DND-41 (cell line): Measurements from ENCODE around the gene C11orf71.

Experiments used
- ATAC-seq: fragments of 200-7000 bp; cut with Tn5 transposase; 3 replicates; pipeline ENCODE4 v1.9.1; 2021; ENCODE audit warnings: low read depth; ENCODE audit not compliant: insufficient read depth
- DNase-seq: peaks from one replicate; pipeline ENCODE4 v3.0.0-alpha.2; 2020
- H2AFZ ChIP-seq: 2 replicates; pipeline ENCODE4 v1.6.0; 2012; ENCODE audit warnings: low read depth, low read length
- H3K27ac ChIP-seq: 2 replicates; pipeline ENCODE4 v1.5.1; 2012; ENCODE audit warnings: low read length, inconsistent platforms
- H3K27me3 ChIP-seq: fragments of 200-600 bp; sonication (generic); 2 replicates; pipeline ENCODE4 v1.6.0; 2012; ENCODE audit warnings: low read length, mild to moderate bottlenecking, inconsistent platforms; ENCODE audit not compliant: insufficient read depth, poor library complexity
- H3K36me3 ChIP-seq: 2 replicates; pipeline ENCODE4 v1.5.1; 2012; ENCODE audit warnings: low read length, inconsistent platforms; ENCODE audit not compliant: insufficient read depth
- H3K4me1 ChIP-seq: 2 replicates; pipeline ENCODE4 v1.5.1; 2012; ENCODE audit warnings: mild to moderate bottlenecking, low read length; ENCODE audit not compliant: insufficient read depth
- H3K4me2 ChIP-seq: 2 replicates; pipeline ENCODE4 v1.6.0; 2012; ENCODE audit warnings: mild to moderate bottlenecking, moderate library complexity, low read length, inconsistent platforms; ENCODE audit not compliant: insufficient read depth
- H3K4me3 ChIP-seq, 2 experiments: fragments of 200-600 bp in 1 of 2; shearing (Covaris generic) in 1 of 2; 2 replicates each; pipeline ENCODE4 v1.5.1; 2012 to 2016; ENCODE audit warnings: inconsistent platforms in 2 of 2, low read length in 2 of 2, mild to moderate bottlenecking in 2 of 2, low read depth in 1 of 2, moderate library complexity in 1 of 2
- H3K79me2 ChIP-seq: 2 replicates; pipeline ENCODE4 v1.6.0; 2012; ENCODE audit warnings: low read length, inconsistent platforms; ENCODE audit not compliant: insufficient read depth
- H3K9ac ChIP-seq: 2 replicates; pipeline ENCODE4 v1.6.0; 2012; ENCODE audit warnings: low read depth, mild to moderate bottlenecking, inconsistent platforms, low read length, moderate library complexity
- H3K9me3 ChIP-seq: 2 replicates; pipeline ENCODE4 v1.5.1; 2012; ENCODE audit warnings: low read length, moderate library complexity, mild to moderate bottlenecking, inconsistent platforms; ENCODE audit not compliant: insufficient read depth, severe bottlenecking
- H4K20me1 ChIP-seq: 2 replicates; pipeline ENCODE4 v1.6.0; 2012; ENCODE audit warnings: low read length; ENCODE audit not compliant: insufficient read depth
- EZH2 ChIP-seq: IDR thresholded peaks from 3 replicates; pipeline ENCODE4 v1.6.1; 2012; ENCODE audit warnings: borderline replicate concordance, low read depth, mild to moderate bottlenecking, moderate library complexity, low read length, inconsistent platforms; ENCODE audit not compliant: severe bottlenecking
- TF ChIP-seq, protein P1 (sequence below): IDR thresholded peaks from 2 replicates; pipeline ENCODE4 v1.5.1; 2012; ENCODE audit warnings: borderline replicate concordance, low read length, moderate library complexity, mild to moderate bottlenecking; ENCODE audit not compliant: poor library complexity, severe bottlenecking; ENCODE audit errors: extremely low read depth

C11orf71 gene

DNA sequence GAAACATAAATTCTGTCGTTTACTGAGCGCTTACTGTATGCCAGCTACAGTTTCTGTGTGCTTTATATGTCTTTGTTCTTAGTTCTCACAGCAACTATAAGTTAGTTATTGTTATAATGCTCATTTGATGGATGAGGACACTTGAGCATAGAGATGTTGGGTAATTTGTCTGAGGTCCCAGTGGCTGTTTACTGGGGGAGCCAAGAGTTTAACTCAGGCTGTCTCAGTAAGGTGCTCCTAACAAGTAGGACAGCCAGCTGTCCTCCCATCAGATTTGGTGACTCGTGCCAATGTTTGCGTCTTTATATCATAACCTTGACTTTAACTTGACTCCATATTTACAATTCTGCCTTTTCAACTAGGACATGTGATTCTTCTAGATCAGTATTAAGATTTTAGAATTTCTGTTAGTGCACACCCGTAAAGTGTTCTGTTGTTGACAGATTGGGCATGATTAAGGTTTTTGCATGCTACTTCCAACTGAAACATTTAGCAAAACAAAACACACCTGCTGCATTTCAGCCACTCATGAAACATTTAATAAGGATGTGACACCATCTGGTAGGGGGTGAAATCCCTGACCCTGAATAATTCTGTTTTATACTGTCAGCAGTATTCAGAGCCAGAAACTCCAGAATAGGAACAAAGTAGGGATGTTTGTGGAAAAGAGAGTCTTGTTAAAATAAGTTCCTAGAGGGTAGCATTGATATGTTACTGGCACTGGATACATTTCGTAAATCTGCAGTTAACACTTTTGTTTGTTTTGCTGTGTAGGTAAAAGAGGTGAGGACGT lies 40.9 kb upstream of the C11orf71 start:
- Histone ChIP-seq H3K27ac (no peak overlapping the region), H3K4me2 (peak overlapping the region; percentile 74), H3K4me3 (peak overlapping the region in 1 of 2 experiments; percentile 27; a peak in 1 of 4 replicates), H2AFZ (no peak overlapping the region), H3K9ac (no peak overlapping the region), H3K79me2 (peaks cover 57% of the 10 kb centered on the region), H3K27me3 (no peaks in the 10 kb centered on the region), H3K36me3 (peaks cover 23% of the 10 kb centered on the region), H3K9me3 (no peaks in the 10 kb centered on the region), H4K20me1 (no peaks in the 10 kb centered on the region), H3K4me1 (peaks cover 37% of the 10 kb centered on the region)
- TF ChIP-seq EZH2, result no peak
- TF ChIP-seq, protein P1, sequence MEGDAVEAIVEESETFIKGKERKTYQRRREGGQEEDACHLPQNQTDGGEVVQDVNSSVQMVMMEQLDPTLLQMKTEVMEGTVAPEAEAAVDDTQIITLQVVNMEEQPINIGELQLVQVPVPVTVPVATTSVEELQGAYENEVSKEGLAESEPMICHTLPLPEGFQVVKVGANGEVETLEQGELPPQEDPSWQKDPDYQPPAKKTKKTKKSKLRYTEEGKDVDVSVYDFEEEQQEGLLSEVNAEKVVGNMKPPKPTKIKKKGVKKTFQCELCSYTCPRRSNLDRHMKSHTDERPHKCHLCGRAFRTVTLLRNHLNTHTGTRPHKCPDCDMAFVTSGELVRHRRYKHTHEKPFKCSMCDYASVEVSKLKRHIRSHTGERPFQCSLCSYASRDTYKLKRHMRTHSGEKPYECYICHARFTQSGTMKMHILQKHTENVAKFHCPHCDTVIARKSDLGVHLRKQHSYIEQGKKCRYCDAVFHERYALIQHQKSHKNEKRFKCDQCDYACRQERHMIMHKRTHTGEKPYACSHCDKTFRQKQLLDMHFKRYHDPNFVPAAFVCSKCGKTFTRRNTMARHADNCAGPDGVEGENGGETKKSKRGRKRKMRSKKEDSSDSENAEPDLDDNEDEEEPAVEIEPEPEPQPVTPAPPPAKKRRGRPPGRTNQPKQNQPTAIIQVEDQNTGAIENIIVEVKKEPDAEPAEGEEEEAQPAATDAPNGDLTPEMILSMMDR, result no peak
- no peak for ATAC-seq
- DNase-seq, result no peak

DNA sequence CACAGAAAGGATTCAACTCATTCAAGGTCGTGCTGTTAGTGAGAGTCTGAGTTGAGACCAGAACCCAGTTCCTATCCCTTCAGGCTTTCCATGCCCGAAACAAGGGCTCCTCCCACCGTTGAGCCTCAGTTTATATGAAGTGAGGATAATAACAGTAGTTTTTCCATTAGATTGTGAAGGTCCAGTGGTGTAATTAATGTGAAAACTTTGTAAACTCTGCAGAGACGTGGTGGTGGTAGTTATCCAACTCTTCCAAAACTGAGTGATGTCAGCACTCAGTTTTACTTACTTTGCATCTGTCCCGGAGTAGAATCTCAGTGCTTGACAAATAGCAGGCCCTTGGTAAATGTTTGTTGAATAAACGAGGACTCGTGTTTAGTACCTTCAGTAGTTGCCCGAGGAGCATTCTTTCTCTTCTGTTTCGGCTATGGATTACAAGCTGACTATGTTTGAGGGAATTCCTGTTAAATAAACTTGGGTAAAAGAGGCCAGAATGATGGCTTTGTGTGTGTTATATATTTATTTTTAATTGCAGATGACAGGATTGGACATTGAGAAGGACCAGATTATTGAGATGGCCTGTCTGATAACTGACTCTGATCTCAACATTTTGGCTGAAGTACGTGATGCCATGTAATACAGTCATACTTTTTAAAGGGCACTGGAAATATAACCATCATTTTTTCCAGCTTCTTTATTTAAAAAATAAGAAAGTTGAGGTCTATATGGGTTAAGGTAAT lies 40.0 kb upstream of the C11orf71 start:
- H3K4me2 ChIP-seq, result peak overlapping the region; percentile 74
- TF ChIP-seq, protein P1, result no peak
- no peak for TF ChIP-seq EZH2
- H3K79me2 ChIP-seq, result peaks cover 53% of the 10 kb centered on the region

DNA sequence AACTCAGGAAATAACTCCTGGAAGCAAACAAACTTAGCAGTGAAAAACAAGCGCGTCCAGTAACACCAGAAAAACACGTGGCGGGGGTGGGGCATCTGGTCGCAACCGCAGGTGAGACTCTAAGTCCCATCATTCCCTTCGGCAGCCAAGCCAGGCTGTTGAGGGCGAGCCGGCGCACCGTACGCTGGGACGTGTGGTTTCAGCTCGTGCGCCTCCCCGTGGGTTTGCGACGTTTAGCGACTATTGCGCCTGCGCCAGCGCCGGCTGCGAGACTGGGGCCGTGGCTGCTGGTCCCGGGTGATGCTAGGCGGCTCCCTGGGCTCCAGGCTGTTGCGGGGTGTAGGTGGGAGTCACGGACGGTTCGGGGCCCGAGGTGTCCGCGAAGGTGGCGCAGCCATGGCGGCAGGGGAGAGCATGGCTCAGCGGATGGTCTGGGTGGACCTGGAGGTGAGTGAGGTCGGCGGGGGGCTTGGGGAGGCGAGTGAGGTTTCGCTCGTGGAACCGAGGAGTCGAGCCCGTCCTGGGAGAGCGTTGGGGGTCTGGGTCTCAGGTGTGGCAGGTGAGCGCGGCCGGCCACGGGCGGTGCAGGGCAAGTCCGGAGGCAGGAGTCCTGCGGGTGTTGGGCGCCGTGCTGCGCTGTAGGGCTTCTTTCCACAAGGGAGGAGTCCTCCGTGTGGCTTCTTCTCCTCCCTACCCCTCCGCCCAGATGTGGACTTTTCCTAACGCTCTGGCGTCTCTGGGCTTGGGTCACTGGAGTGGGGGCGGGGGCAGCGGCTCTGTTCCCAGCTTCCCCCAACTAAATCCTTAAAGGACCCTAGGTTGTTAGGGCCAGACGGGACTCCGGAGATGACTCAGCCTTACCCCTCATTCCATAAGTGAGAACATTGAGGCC lies 39.2 kb upstream of the C11orf71 start, which contains the start of gene REXO2:
Gene REXO2, plus strand, starts transcription at position 239 of the 892 bp plus-strand sequence. Its CDS starts 62 bp downstream, at position 301.
- ATAC-seq, result peak; percentile 98
- H4K20me1 ChIP-seq, result no peaks in the 10 kb centered on the region
- peak within 1 kb of the TSS; percentile 97 for H2AFZ ChIP-seq
- peak within 1 kb of the TSS; percentile 74 for H3K9ac ChIP-seq
- DNase-seq, result peak; percentile 95
- peaks cover 37% of the 10 kb centered on the region for H3K4me1 ChIP-seq
- peak within 1 kb of the TSS; percentile 75 for H3K27ac ChIP-seq
- H3K9me3 ChIP-seq, result no peaks in the 10 kb centered on the region
- H3K4me2 ChIP-seq, result peak within 1 kb of the TSS; percentile 74
- H3K27me3 ChIP-seq, result no peaks in the 10 kb centered on the region
- TF ChIP-seq, protein P1, result peak; percentile 39
- TF ChIP-seq EZH2, result no peak
- peaks cover 11% of the 10 kb centered on the region for H3K36me3 ChIP-seq
- peaks cover 50% of the 10 kb centered on the region for H3K79me2 ChIP-seq
- peak within 1 kb of the TSS; percentile 70 to 96 for H3K4me3 ChIP-seq

More for the DNA sequence above, 40.0 kb upstream of the C11orf71 start:
- peak overlapping the region; percentile 74 for H3K9ac ChIP-seq
- H2AFZ ChIP-seq, result peak overlapping the region; percentile 97
- H3K27me3 ChIP-seq, result no peaks in the 10 kb centered on the region
- H3K9me3 ChIP-seq, result no peaks in the 10 kb centered on the region
- H3K27ac ChIP-seq, result peak overlapping the region; percentile 75
- H3K4me3 ChIP-seq, result peak overlapping the region; percentile 70 to 96
- DNase-seq (no peak), ATAC-seq (no peak)
- no peaks in the 10 kb centered on the region for H4K20me1 ChIP-seq
- peaks cover 18% of the 10 kb centered on the region for H3K36me3 ChIP-seq
- H3K4me1 ChIP-seq, result peaks cover 37% of the 10 kb centered on the region
